Esophagus muscularis mucosa (tissue), 3 donors: Measurements from ENCODE around the gene TAF5L.

ENCODE experiments used
- CTCF ChIP-seq, 3 experiments: fragments of 200-600 bp in 2 of 3; fragments of 450-650 bp in 1 of 3; sonication (generic) in 2 of 3; IDR thresholded peaks; one replicate each; pipeline ENCODE4 v1.5.1; 2017 to 2019; ENCODE audit warnings: antibody characterized with exemption in 3 of 3, mild to moderate bottlenecking in 2 of 3, moderate library complexity in 1 of 3
- EP300 ChIP-seq: sonication (generic); formaldehyde crosslinking; IDR thresholded peaks from one replicate; pipeline ENCODE4 v1.6.1; 2017; ENCODE audit warnings: antibody characterized with exemption

GRCh38 chr1:229554886-229555621 is 70.9 kb downstream of the TAF5L start:
- TF ChIP-seq CTCF (IDR thresholded peaks at IDR 0.05) = no peak
- no peak for TF ChIP-seq EP300
